Smooth muscle cell (in vitro differentiated cells): Measurements from ENCODE around the gene MTUS2. TPM values are rescaled to one million over a fixed set of nuclear protein-coding genes. Genes with fewer than 3 reads are reported as not detected.

Experiments
- DNase-seq: peaks from one replicate; lab custom pipeline; 2025; ENCODE audit not compliant: unreplicated experiment; lab: John Stamatoyannopoulos, UW
- H2AFZ ChIP-seq: fragments of 200-600 bp; sonication (generic); 2 replicates; pipeline ENCODE4 v1.6.0; 2016; ENCODE audit warnings: antibody characterized with exemption, low read depth, mild to moderate bottlenecking
- H3F3A ChIP-seq: fragments of 200-600 bp; sonication (generic); 2 replicates; pipeline ENCODE4 v1.6.0; 2017; ENCODE audit warnings: antibody characterized with exemption, low read depth
- H3K27ac ChIP-seq: fragments of 200-600 bp; sonication (generic); 2 replicates; pipeline ENCODE4 v1.5.1; 2016; ENCODE audit warnings: low read depth, mild to moderate bottlenecking
- H3K27me3 ChIP-seq: fragments of 200-600 bp; sonication (generic); 2 replicates; pipeline ENCODE4 v1.6.1; 2016; ENCODE audit warnings: low read depth, mild to moderate bottlenecking
- H3K36me3 ChIP-seq: fragments of 200-600 bp; sonication (generic); 2 replicates; pipeline ENCODE4 v1.5.1; 2016; ENCODE audit warnings: low read depth
- H3K4me1 ChIP-seq: fragments of 200-600 bp; sonication (generic); 2 replicates; pipeline ENCODE4 v1.5.1; 2016; ENCODE audit warnings: low read depth
- H3K4me2 ChIP-seq: fragments of 200-600 bp; sonication (generic); 2 replicates; pipeline ENCODE4 v1.6.0; 2016; ENCODE audit warnings: mild to moderate bottlenecking
- H3K4me3 ChIP-seq: fragments of 200-600 bp; sonication (generic); 2 replicates; pipeline ENCODE4 v1.5.1; 2016; ENCODE audit warnings: mild to moderate bottlenecking
- H3K79me2 ChIP-seq: fragments of 200-600 bp; sonication (generic); 2 replicates; pipeline ENCODE4 v1.6.0; 2016; ENCODE audit warnings: low read depth, mild to moderate bottlenecking
- H3K9ac ChIP-seq: fragments of 200-600 bp; sonication (generic); 2 replicates; pipeline ENCODE4 v1.6.0; 2016; ENCODE audit warnings: low read depth
- H3K9me3 ChIP-seq: fragments of 200-600 bp; sonication (generic); replicated peaks from 2 replicates; pipeline ENCODE4 v1.5.1; 2016; ENCODE audit warnings: low read depth
- H4K20me1 ChIP-seq: fragments of 200-600 bp; sonication (generic); 2 replicates; pipeline ENCODE4 v1.6.0; 2016; ENCODE audit warnings: low read depth
- CTCF ChIP-seq: fragments of 200-600 bp; sonication (generic); IDR thresholded peaks from 2 replicates; pipeline ENCODE4 v1.5.1; 2017; ENCODE audit warnings: borderline replicate concordance, mild to moderate bottlenecking, antibody characterized with exemption; ENCODE audit not compliant: insufficient read depth, poor library complexity, severe bottlenecking
- WGBS: methylation state at CpG from one replicate; pipeline ENCODE4 v1.1.7; 2016; ENCODE audit warnings: low lambda C conversion rate; 5-methylcytosine and 5-hydroxymethylcytosine counted together
- polyA plus RNA-seq: library from polyadenylated mRNA; unstranded; fragments of >200 nt; fragmentation: Nextera tagmentation; extraction: Ambion mirVana; gene quantifications from 2 replicates; pipeline ENCODE4 v1.2.1, GENCODE V29; 2016
- small RNA-seq: library from RNA; depleted of rRNA; stranded (forward); fragments of <200 nt; gene quantifications from one replicate; pipeline ENCODE3, GENCODE V24; 2014
- total RNA-seq: library from RNA; depleted of rRNA; stranded (reverse); fragments of >200 nt; gene quantifications from 2 replicates; pipeline ENCODE4 v1.2.3, GENCODE V29; 2014

Gene MTUS2
- total and polyA plus RNA-seq, 2 experiments from 2014 or later, result 0.06 to 0.63 TPM

- DNase-seq, result no peak
- Histone ChIP-seq H3K9me3 (no peaks in the 10 kb centered on the region), H3K4me3 (no peak overlapping the region), H2AFZ (no peak overlapping the region), H3K27ac (no peak overlapping the region), H3K4me1 (no peaks in the 10 kb centered on the region), H3K27me3 (no peaks in the 10 kb centered on the region), H3K4me2 (no peak overlapping the region), H3K36me3 (no peaks in the 10 kb centered on the region), H3K9ac (no peak overlapping the region), H3F3A (peaks cover 4% of the 10 kb centered on the region), H4K20me1 (peaks cover 72% of the 10 kb centered on the region), H3K79me2 (peaks cover 56% of the 10 kb centered on the region)
- 96% methylated on average over 5 of the region's 5 CpGs for WGBS
- no peak for TF ChIP-seq CTCF
Observed at GRCh38 chr13:29550430-29550988, 730.4 kb downstream of the MTUS2 start.

GRCh38 chr13:29551214-29551613, 731.1 kb downstream of the MTUS2 start:
- no peaks in the 10 kb centered on the region for H3K9me3 ChIP-seq
- H3F3A ChIP-seq, result peaks cover 4% of the 10 kb centered on the region
- H3K27me3 ChIP-seq, result no peaks in the 10 kb centered on the region
- no peak overlapping the region for H2AFZ ChIP-seq
- peaks cover 56% of the 10 kb centered on the region for H3K79me2 ChIP-seq
- 98% methylated on average over 6 of the region's 6 CpGs for WGBS
- DNase-seq, result no peak
- H3K9ac ChIP-seq, result no peak overlapping the region
- H3K4me3 ChIP-seq, result no peak overlapping the region
- no peaks in the 10 kb centered on the region for H3K36me3 ChIP-seq
- no peak for TF ChIP-seq CTCF
- H3K4me1 ChIP-seq, result no peaks in the 10 kb centered on the region
- no peak overlapping the region for H3K27ac ChIP-seq
- H4K20me1 ChIP-seq, result peaks cover 72% of the 10 kb centered on the region
- H3K4me2 ChIP-seq, result no peak overlapping the region

Small RNA genes within 50 kb of the gene (small RNA-seq; reads per million reads assigned to genes)
- not detected for gene AL359741.1

Other genes starting within 250 kb of the MTUS2 start
- gene POMP, start 161.2 kb upstream of the MTUS2 start, total RNA-seq, result 128 and 134 TPM in 2 replicates
- 245 and 265 TPM in 2 replicates for gene POMP, start 161.2 kb upstream of the MTUS2 start, polyA plus RNA-seq
- 19.1 and 20.2 TPM in 2 replicates for gene SLC46A3, start 101.4 kb upstream of the MTUS2 start, total RNA-seq
- 8.8 and 11.2 TPM in 2 replicates for gene SLC46A3, start 101.4 kb upstream of the MTUS2 start, polyA plus RNA-seq